Heart left ventricle (tissue), 16 donors: ENCODE data around the gene GSDME. TPM values are rescaled to one million over a fixed set of nuclear protein-coding genes. Genes with fewer than 3 reads are reported as not detected.
"Not testable (repeated sequence)": the region's sequence is repeated elsewhere in the genome, so short reads cannot be mapped to it uniquely, and the experiment has no call there.

Experiments
- ATAC-seq, 4 donors: fragments of 200-7000 bp; cut with Tn5 transposase; one replicate each; pipeline ENCODE4 v1.9.1; 2020 to 2022; ENCODE audit warnings: moderate library complexity in 4 of 4, mild to moderate bottlenecking in 3 of 4, moderate number of reproducible peaks in 1 of 4
- DNase-seq, 5 donors: peaks; one replicate each; pipeline ENCODE4 v3.0.0-alpha.2; 2020
- H3K27ac ChIP-seq, 12 donors: fragments of 200-600 bp; sonication (generic) in 4 of 12; one replicate each; pipeline versions ENCODE4 v1.5.0 to v1.8.0; 2016 to 2022; ENCODE audit warnings: mild to moderate bottlenecking in 2 of 12
- H3K27me3 ChIP-seq, 9 donors: fragments of 200-600 bp; sonication (generic) in 2 of 9; one replicate each; pipeline versions ENCODE4 v1.5.1 to v1.8.0; 2016 to 2022; ENCODE audit warnings: mild to moderate bottlenecking in 3 of 9
- H3K36me3 ChIP-seq, 9 donors: fragments of 200-600 bp; sonication (generic) in 2 of 9; one replicate each; pipeline versions ENCODE4 v1.5.0 to v1.8.0; 2018 to 2022; ENCODE audit warnings: mild to moderate bottlenecking in 2 of 9
- H3K4me1 ChIP-seq, 12 donors: fragments of 200-600 bp; sonication (generic) in 4 of 12; one replicate each; pipeline versions ENCODE4 v1.5.0 to v1.8.0; 2016 to 2022; ENCODE audit warnings: mild to moderate bottlenecking in 3 of 12
- H3K4me3 ChIP-seq, 12 donors: fragments of 200-600 bp; sonication (generic) in 4 of 12; one replicate each; pipeline versions ENCODE4 v1.5.0 to v1.8.0; 2017 to 2022; ENCODE audit warnings: mild to moderate bottlenecking in 9 of 12, moderate library complexity in 4 of 12
- H3K9me3 ChIP-seq, 12 donors: fragments of 200-600 bp; sonication (generic) in 4 of 12; one replicate each; pipeline versions ENCODE4 v1.5.0 to v1.8.0; 2016 to 2022; ENCODE audit warnings: mild to moderate bottlenecking in 1 of 12
- POLR2A ChIP-seq, 2 donors: fragments of 450-650 bp; IDR thresholded peaks; one replicate each; pipeline ENCODE4 v1.6.1; 2017; ENCODE audit warnings: antibody characterized with exemption in 2 of 2, mild to moderate bottlenecking in 2 of 2, moderate library complexity in 2 of 2
- WGBS, 4 donors: extraction: QIAGEN DNeasy Blood & Tissue Kit in 2 of 4; methylation state at CpG; one replicate each; pipeline versions ENCODE4 v1.1.5 to v1.1.7; 2013 to 2018; 5-methylcytosine and 5-hydroxymethylcytosine counted together
- intact Hi-C, 10 donors: fragments of 100-400 bp; cut with DNase I; formaldehyde crosslinking; loops; one replicate each; pipeline versions ENCODE4 v1.11.1 to v1.14.2; 2022
- polyA plus RNA-seq, 2 donors: library from polyadenylated mRNA; stranded (reverse); fragments of 200-250 nt; gene quantifications; one replicate each; pipeline ENCODE4 v1.2.3, GENCODE V29; 2013
- total RNA-seq, 9 donors: library from RNA; depleted of rRNA in 2 of 9; stranded (reverse); fragments of >200 nt in 2 of 9; fragmentation: NEBNext Ultra II Directional in 3 of 9; extraction: Animal tissue kit (Norgen Biotek cat#: 25700) in 3 of 9; gene quantifications; one replicate each; pipeline versions ENCODE4 v1.1.0 to v1.2.4, GENCODE V29; 2016 to 2023
- TF ChIP-seq, protein P1 (sequence below), 12 donors: fragments of 200-600 bp; sonication (generic) in 4 of 12; IDR thresholded peaks; one replicate each; pipeline versions ENCODE4 v1.5.0 to v1.8.0; 2018 to 2022; ENCODE audit warnings: antibody characterized with exemption in 12 of 12, mild to moderate bottlenecking in 5 of 12
- donor health status: ischemic (EF 13 %, LVEDD 7.1; RV severe dilation, severe dysfunction).
- donor health status: healthy with polysubstance abuse.
- donor health status: DM: no; HTN: yes; CAD: no.
- donor health status: DM: no; HTN: no; CAD: no.
- donor health status: ischemic (EF 25% LVEDD 6.9; RV normal size, moderate dysfunction).
- donor health status: ischemic (EF 25% LVEDD 5.7; RV mildly dilated, moderate dysfunction).
- donor health status: healthy.
- donor health status: DM: yes; HTN: yes; CAD: no.
- donor health status: ischemic (EF 35%, LVEDD 5.7; RV mildly dilated, moderate dysfunction).
- donor health status: nonischemic (EF 11% LVEDD 7.7; RV severe dilation, severe dysfunction).
- donor health status: DM: yes; HTN: yes; CAD: no.
- donor health status: PGD.
- donor health status: ischemic (EF 29% LVEDD 5.4; RV normal size, mild dysfunction).
- donor health status: nonischemic (EF 23%, LVEDD 6.1; RV moderate dilation, normal function).

Gene GSDME
- total and polyA plus RNA-seq, 11 donors, result 2.6 to 17.4 (median 4.9) TPM

DNA sequence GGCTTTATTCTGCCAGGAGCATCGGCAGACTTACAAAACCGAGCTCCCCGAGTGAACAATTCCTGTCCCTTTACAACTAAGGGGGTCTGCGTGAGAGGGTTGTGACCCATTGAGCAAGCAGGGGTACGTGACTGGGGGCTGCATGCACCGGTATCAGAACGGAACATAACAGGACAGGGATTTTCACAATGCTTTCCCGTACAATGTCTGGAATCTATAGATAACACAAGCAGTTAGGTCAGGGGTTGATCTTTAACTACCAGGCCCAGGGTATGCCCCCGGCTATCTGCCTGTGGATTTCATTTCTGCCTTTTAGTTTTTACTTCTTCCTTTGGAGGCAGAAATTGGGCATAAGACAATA lies 38.1 kb upstream of the GSDME start:
- no peak for TF ChIP-seq POLR2A (IDR thresholded peaks at IDR 0.05)
- TF ChIP-seq, protein P1, sequence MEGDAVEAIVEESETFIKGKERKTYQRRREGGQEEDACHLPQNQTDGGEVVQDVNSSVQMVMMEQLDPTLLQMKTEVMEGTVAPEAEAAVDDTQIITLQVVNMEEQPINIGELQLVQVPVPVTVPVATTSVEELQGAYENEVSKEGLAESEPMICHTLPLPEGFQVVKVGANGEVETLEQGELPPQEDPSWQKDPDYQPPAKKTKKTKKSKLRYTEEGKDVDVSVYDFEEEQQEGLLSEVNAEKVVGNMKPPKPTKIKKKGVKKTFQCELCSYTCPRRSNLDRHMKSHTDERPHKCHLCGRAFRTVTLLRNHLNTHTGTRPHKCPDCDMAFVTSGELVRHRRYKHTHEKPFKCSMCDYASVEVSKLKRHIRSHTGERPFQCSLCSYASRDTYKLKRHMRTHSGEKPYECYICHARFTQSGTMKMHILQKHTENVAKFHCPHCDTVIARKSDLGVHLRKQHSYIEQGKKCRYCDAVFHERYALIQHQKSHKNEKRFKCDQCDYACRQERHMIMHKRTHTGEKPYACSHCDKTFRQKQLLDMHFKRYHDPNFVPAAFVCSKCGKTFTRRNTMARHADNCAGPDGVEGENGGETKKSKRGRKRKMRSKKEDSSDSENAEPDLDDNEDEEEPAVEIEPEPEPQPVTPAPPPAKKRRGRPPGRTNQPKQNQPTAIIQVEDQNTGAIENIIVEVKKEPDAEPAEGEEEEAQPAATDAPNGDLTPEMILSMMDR (IDR thresholded peaks at IDR 0.05), result no peak
- WGBS, 4 donors, result 85 to 93% (median 90%) methylated on average over 9 of the region's 9 CpGs
- intact Hi-C loops, result no loop called here
- Histone ChIP-seq H3K4me1 (peaks cover 0 to 4% (median 0%) of the 10 kb centered on the region in 12 donors), H3K4me3 (no peak overlapping the region), H3K36me3 (peaks cover 0 to 5% (median 0%) of the 10 kb centered on the region in 9 donors), H3K27me3 (no peaks in the 10 kb centered on the region), H3K27ac (no peak overlapping the region), H3K9me3 (no peaks in the 10 kb centered on the region)
- DNase-seq (no peak), ATAC-seq (no peak)

DNA sequence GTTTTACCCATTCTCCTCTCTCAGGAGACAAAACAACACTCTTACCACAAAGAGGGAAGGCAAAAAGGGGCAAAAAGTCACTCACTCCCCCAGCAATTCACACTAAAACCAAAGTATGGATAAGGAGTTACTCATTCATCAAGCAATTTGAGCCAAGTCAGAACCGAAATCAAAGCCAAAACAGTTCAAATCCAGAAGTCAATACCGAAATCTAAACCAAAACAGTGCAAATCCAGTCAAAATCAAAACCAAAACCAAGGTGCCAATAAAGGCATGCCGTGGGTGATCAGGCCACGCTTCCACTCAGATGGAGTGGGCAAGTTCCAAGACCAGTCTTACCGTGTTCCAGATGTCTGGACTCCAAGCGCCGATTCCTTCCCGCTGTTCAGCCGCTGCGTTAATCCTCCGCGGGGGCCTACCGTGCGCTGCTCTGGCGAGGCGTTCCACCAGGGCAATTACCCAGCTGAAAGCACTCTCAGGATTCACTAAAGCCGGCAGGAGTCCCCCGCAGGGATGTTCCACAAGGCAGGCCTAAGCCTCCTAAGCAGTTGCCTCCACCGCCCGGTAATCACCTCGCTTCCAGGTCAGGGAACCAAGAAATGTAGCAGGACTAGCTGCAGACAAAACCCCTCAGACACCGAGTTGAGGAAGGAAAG lies 37.6 kb upstream of the GSDME start:
- H3K27ac ChIP-seq, H3K27me3 ChIP-seq, ATAC-seq, intact Hi-C loops, H3K4me1 ChIP-seq, H3K36me3 ChIP-seq, H3K9me3 ChIP-seq, H3K4me3 ChIP-seq, DNase-seq: not testable (repeated sequence)
- WGBS, 4 donors, result 93 to 96% (median 95%) methylated on average over 22 of the region's 22 CpGs

GRCh38 chr7:24793982-24794648 lies 36.9 kb upstream of the GSDME start:
- TF ChIP-seq, protein P1 (IDR thresholded peaks at IDR 0.05), result no peak
- TF ChIP-seq POLR2A (IDR thresholded peaks at IDR 0.05), result no peak
- H3K36me3 ChIP-seq, result peaks cover 0 to 5% (median 0%) of the 10 kb centered on the region in 9 donors
- H3K4me3 ChIP-seq, result no peak overlapping the region
- intact Hi-C loops, result no loop called here
- DNase-seq (no peak), ATAC-seq (no peak)
- no peaks in the 10 kb centered on the region for H3K27me3 ChIP-seq
- no peak overlapping the region for H3K27ac ChIP-seq
- H3K9me3 ChIP-seq, result no peaks in the 10 kb centered on the region
- 75 to 79% (median 77%) methylated on average over 9 of the region's 9 CpGs for WGBS, 4 donors
- H3K4me1 ChIP-seq, result peaks cover 0 to 4% (median 0%) of the 10 kb centered on the region in 12 donors

GRCh38 chr7:24788961-24789576 lies 31.8 kb upstream of the GSDME start:
- intact Hi-C loops, result no loop called here
- no peak overlapping the region for H3K27ac ChIP-seq
- H3K27me3 ChIP-seq, result no peaks in the 10 kb centered on the region
- H3K4me3 ChIP-seq, result no peak overlapping the region
- ATAC-seq (no peak), DNase-seq (no peak)
- no peaks in the 10 kb centered on the region for H3K36me3 ChIP-seq
- 89 to 93% (median 90%) methylated on average over 10 of the region's 10 CpGs for WGBS, 4 donors
- no peaks in the 10 kb centered on the region for H3K9me3 ChIP-seq
- H3K4me1 ChIP-seq, result peaks cover 0 to 12% (median 0%) of the 10 kb centered on the region in 12 donors
- TF ChIP-seq POLR2A (IDR thresholded peaks at IDR 0.05), result no peak

DNA sequence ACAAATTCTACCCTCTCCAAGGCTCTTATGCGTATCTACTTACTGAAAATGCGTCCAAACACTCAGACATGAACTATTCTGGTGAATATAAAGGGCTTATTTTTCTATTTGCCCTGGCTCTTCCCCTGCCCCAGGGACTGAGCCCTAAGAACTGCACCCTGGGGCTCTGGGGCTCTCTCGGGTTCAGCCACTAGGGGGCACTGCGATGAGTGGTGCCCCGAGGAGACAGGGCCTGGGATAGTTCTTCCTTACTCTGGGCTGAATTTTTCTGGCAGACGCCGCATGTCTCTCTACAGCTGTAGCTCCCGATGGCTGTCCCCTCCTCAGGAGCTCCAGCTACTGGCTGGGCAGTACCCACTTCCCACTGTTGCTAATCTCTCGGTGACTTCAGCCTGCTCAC lies 30.8 kb upstream of the GSDME start:
- H3K4me1 ChIP-seq, result peaks cover 0 to 7% (median 0%) of the 10 kb centered on the region in 12 donors
- intact Hi-C loops, result no loop called here
- no peak overlapping the region for H3K4me3 ChIP-seq
- no peaks in the 10 kb centered on the region for H3K36me3 ChIP-seq
- no peak for DNase-seq
- ATAC-seq, result no peak
- TF ChIP-seq, protein P1 (IDR thresholded peaks at IDR 0.05), result peak in 8 of 12 donors; percentile 9 to 38 (median 23)
- TF ChIP-seq POLR2A (IDR thresholded peaks at IDR 0.05), result no peak
- H3K9me3 ChIP-seq, result peaks cover 0 to 3% (median 0%) of the 10 kb centered on the region in 12 donors
- no peak overlapping the region for H3K27ac ChIP-seq
- no peaks in the 10 kb centered on the region for H3K27me3 ChIP-seq
- WGBS, 4 donors, result 93 to 97% (median 95%) methylated on average over 9 of the region's 9 CpGs
